ENCODE measurements around the gene AP1AR. TPM values are rescaled to one million over a fixed set of nuclear protein-coding genes. Genes with fewer than 3 reads are reported as not detected.

The AP1AR gene
- total RNA-seq, 1 donor from 2014 or later = 15.4 TPM

GRCh38 chr4:112247021-112247420 is 15.4 kb downstream of the AP1AR start:
- Mint-ChIP-seq H3K27ac (no peak overlapping the region), H3K36me3 (no peaks in the 10 kb centered on the region), H3K4me1 (peaks cover 5% of the 10 kb centered on the region), H3K27me3 (ENCODE audit: low read depth) (no peaks in the 10 kb centered on the region), H3K9me3 (no peaks in the 10 kb centered on the region), H3K4me3 (no peak overlapping the region)
- TF ChIP-seq CTCF (IDR thresholded peaks at IDR 0.05; ENCODE audit: unreplicated experiment) = no peak
- no peak for DNase-seq (ENCODE audit: low spot score in 2 of 2, unreplicated experiment in 2 of 2)

- Mint-ChIP-seq H3K4me3 (no peak overlapping the region), H3K4me1 (peaks cover 5% of the 10 kb centered on the region), H3K36me3 (peaks cover 8% of the 10 kb centered on the region), H3K9me3 (no peaks in the 10 kb centered on the region), H3K27me3 (ENCODE audit: low read depth) (no peaks in the 10 kb centered on the region), H3K27ac (no peak overlapping the region)
- DNase-seq (ENCODE audit: low spot score in 2 of 2, unreplicated experiment in 2 of 2) = no peak
- no peak for TF ChIP-seq CTCF (IDR thresholded peaks at IDR 0.05; ENCODE audit: unreplicated experiment)
Observed at GRCh38 chr4:112251019-112251643, 19.5 kb downstream of the AP1AR start.

GRCh38 chr4:112252234-112252633 is 20.6 kb downstream of the AP1AR start:
- Mint-ChIP-seq H3K4me1 (peaks cover 5% of the 10 kb centered on the region), H3K27me3 (ENCODE audit: low read depth) (no peaks in the 10 kb centered on the region), H3K9me3 (no peaks in the 10 kb centered on the region), H3K27ac (no peak overlapping the region), H3K36me3 (peaks cover 8% of the 10 kb centered on the region), H3K4me3 (no peak overlapping the region)
- DNase-seq (ENCODE audit: low spot score in 2 of 2, unreplicated experiment in 2 of 2) = no peak
- no peak for TF ChIP-seq CTCF (IDR thresholded peaks at IDR 0.05; ENCODE audit: unreplicated experiment)

- Mint-ChIP-seq H3K36me3 (peaks cover 8% of the 10 kb centered on the region), H3K27me3 (ENCODE audit: low read depth) (no peaks in the 10 kb centered on the region), H3K4me1 (peaks cover 5% of the 10 kb centered on the region), H3K4me3 (no peak overlapping the region), H3K9me3 (no peaks in the 10 kb centered on the region), H3K27ac (no peak overlapping the region)
- no peak for DNase-seq (ENCODE audit: low spot score in 2 of 2, unreplicated experiment in 2 of 2)
- TF ChIP-seq CTCF (IDR thresholded peaks at IDR 0.05; ENCODE audit: unreplicated experiment) = no peak
Observed at GRCh38 chr4:112253382-112254000, 21.9 kb downstream of the AP1AR start.

GRCh38 chr4:112257098-112257497 is 25.5 kb downstream of the AP1AR start:
- Mint-ChIP-seq H3K36me3 (peaks cover 8% of the 10 kb centered on the region), H3K9me3 (no peaks in the 10 kb centered on the region), H3K27ac (no peak overlapping the region), H3K27me3 (ENCODE audit: low read depth) (no peaks in the 10 kb centered on the region), H3K4me1 (no peaks in the 10 kb centered on the region), H3K4me3 (no peak overlapping the region)
- no peak for TF ChIP-seq CTCF (IDR thresholded peaks at IDR 0.05; ENCODE audit: unreplicated experiment)
- no peak for DNase-seq (ENCODE audit: low spot score in 2 of 2, unreplicated experiment in 2 of 2)
